NCI-H2081 (cell line): Measurements from ENCODE around the gene ADGRL1.

Source experiments
- DNase-seq, 2 experiments: peaks; one replicate each; lab custom pipeline; 2025; lab: John Stamatoyannopoulos, UW

Gene ADGRL1

GRCh38 chr19:14139944-14140343 is 66.0 kb downstream of the ADGRL1 start:
- no peak for DNase-seq

DNA sequence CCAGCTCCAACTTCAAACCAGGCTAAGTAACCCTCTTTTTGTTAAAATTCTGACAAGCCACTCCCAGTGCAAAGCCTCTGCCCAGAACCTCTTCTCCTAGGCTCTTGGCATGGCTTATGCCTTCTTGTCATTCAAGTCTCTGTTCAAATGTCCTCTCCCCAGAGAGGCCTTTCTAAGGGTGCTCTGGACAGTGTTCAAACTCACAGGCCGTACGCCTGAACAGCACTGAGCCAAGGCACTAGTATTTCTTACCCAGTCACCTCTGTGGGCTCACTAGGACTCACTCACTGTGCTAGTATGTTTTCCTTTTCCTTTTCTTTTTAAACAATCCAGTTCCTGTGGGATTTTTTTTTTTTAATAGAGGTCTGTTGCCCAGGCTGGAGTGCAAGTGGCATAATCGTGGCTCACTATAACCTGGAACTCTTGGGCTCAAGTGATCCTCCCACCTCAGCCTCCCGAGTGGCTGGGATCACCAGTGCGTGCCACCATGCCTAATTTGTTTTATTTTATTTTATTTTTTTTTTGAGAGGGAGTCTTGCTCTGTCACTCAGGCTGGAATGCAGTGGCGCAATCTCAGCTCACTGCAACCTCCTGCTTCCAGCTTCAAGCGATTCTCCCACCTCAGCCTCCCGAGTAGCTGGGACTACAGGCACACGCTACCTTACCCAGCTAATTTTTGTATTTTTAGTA is 67.2 kb downstream of the ADGRL1 start:
- no peak for DNase-seq

GRCh38 chr19:14136509-14137281 is 69.3 kb downstream of the ADGRL1 start, which contains the start of gene ASF1B:
TSS of gene ASF1B (minus strand) at chr19:14136589. CDS start at chr19:14136456, 133 bp downstream.
- peak; percentile 100 for DNase-seq

GRCh38 chr19:14135985-14136508 is 69.9 kb downstream of the ADGRL1 start:
- no peak for DNase-seq

DNA sequence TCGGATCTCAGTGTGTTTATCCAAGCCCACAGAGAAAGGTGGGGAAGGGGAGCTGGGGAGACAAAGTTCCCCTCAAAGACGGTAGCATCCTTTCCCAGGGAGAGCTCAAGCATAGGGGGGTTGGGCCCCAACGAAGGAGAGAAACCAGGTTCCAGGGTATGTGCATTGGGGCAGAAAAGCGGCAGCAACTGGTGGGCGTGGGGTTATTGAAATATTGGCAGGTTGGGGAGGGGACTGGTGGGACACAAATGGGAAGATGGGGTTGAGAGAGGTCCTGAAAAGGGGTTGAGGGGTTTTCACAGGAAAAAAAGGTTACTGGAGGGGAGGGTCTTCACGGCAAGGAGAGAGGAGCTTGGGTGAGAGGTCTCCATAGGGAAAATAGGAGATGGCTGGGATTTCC is 70.6 kb downstream of the ADGRL1 start:
- no peak for DNase-seq

GRCh38 chr19:14127929-14128509 is 78.0 kb downstream of the ADGRL1 start:
- no peak for DNase-seq

DNA sequence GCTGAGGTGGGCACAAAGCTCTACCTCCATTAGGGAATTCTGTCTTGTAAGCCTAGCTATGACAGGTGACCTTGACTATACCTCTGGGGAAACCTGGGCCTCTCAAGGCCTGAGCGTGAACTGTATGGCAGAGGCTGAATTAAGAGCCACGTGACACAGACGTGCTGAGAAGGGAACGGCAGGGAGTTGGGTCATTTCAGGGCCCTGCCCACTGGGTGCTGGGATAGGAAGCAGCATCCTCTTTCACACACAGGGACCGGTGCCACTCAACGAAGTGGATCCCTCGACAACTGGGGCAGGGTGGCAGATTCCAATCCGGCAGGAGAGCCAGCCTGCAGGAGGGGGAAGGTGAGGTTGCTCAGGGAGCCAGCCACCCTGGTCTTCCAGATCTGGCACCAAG is 78.8 kb downstream of the ADGRL1 start:
- no peak for DNase-seq

- no peak for DNase-seq
Measured at GRCh38 chr19:14122924-14123323, 83.0 kb downstream of the ADGRL1 start.

DNA sequence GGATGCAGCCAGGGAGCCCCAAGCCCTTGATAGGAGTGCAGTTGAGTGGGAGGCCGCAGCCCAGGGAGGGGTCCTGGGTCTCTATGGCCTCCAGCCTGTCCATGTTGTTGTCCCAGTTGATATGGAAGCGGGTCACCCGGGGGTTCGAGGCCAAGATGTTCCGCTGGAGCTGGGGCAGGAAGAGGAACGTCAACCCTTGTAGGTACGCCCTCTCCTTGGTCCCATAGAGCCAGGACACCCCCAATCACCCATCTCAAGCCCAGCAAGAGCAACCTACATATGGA is 85.5 kb downstream of the ADGRL1 start:
- DNase-seq = no peak

- DNase-seq = no peak
Measured at GRCh38 chr19:14119644-14120496, 86.1 kb downstream of the ADGRL1 start.

DNA sequence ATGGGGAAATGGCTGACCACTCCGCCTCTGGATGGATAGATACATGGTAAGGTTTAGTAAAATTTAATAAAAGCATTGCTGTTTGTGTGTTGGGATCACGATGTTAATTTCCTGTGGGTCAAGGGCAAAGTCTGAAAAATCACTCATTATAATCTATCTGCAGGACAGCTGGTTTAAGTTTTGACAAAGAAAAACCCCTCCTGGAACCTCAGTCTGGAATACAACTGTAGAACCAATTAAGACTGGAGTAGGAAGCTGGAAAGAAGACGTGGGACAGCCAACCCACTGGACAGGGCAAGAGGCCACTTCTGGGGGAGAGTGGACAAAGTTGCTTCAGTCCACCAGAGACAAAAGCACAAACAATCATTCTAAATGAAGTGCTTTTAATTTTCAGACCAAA is 86.8 kb downstream of the ADGRL1 start:
- DNase-seq = no peak

DNA sequence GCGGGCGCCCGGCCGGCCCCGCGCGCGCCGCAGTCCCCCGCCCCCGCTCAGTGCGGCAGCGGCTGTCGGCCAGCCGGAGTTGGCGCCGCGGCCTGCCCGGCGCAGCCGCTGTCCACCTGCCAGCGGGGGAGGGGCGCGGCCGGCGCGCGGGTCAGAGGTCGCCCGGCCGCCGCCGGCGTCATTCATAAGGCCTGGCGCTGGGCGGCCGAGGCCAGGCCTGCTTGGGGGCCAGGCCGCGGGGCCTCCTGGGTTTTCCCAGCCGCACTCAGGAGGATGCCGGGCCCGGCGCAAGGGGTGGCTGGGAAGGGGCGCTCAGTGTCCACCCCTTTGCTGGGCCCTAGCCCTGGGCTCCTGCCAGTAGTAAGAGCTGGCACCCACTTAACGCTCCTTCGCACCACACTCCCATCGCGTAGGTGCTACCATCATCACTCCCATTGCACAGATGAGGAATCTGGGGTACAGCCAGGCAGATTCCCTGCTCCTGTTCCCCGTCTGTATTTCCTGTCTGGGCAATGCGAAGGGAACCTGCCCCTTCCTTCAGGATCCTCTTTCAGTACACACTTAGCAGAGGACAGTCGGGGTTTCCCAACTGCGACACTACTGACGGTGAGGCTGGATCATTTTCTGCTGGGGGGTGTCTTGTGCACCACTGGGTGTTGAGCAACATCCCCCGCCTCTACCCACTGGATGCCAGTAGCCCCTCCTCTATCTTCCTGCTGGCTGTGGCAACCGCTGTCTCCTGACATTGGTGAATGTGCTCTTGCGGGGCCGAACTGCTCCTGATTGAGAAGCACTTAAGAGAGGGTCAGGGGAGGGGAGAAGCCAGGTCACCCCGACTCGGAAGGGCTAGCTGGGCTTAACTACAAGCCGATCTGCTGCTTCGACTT is 87.6 kb downstream of the ADGRL1 start:
- peak in 1 of 2 experiments; percentile 32 for DNase-seq

GRCh38 chr19:14117668-14118164 is 88.3 kb downstream of the ADGRL1 start, which contains the start of gene PRKACA:
TSS of gene PRKACA (minus strand) at chr19:14117762. CDS start at chr19:14117547, 215 bp downstream.
- peak; percentile 97 to 99 for DNase-seq

GRCh38 chr19:14116918-14117578 is 88.9 kb downstream of the ADGRL1 start:
- peak in 1 of 2 experiments; percentile 10 for DNase-seq

- DNase-seq = no peak
Measured at GRCh38 chr19:14116525-14116917, 89.4 kb downstream of the ADGRL1 start.

GRCh38 chr19:14115756-14116155 is 90.2 kb downstream of the ADGRL1 start:
- DNase-seq = no peak

DNA sequence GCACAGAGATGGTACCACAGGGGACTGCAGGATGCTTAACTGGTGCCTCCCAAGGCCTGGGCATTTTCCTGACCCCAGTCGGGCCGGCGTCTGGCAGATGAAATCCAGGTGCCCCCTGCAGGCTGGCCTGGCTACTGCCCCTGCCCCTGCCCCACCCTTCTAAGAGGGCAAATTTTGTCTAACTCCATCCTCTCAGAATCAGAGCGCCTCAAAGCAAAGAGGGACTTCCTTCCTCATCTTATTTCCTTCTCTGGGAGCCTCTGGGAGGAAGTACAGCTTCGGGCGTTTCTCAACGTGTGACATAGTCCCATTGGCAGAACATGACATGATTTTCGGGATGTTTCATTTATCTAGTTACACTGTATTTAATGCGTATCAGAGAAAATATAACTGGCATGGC is 91.1 kb downstream of the ADGRL1 start:
- no peak for DNase-seq

DNA sequence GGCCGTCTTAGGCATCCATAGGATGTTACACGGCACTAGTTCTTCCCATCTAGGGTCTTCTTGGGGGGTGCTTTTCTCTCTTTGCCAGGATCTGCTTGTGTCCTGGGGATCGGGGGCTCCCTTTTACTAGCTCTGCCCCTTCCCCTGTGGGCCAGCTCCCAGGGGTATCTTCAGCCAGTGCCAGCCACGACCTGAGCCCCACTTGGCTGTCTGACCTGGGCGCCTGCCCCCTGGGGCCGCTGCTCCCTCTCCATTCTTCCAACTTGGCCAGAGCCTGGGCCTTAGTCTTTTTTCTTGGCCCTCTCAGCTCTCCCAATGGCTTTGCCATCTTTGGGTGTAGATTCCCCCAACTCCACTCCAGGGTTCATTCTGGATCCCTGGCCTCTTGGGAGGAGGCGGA is 91.5 kb downstream of the ADGRL1 start:
- DNase-seq = no peak

DNA sequence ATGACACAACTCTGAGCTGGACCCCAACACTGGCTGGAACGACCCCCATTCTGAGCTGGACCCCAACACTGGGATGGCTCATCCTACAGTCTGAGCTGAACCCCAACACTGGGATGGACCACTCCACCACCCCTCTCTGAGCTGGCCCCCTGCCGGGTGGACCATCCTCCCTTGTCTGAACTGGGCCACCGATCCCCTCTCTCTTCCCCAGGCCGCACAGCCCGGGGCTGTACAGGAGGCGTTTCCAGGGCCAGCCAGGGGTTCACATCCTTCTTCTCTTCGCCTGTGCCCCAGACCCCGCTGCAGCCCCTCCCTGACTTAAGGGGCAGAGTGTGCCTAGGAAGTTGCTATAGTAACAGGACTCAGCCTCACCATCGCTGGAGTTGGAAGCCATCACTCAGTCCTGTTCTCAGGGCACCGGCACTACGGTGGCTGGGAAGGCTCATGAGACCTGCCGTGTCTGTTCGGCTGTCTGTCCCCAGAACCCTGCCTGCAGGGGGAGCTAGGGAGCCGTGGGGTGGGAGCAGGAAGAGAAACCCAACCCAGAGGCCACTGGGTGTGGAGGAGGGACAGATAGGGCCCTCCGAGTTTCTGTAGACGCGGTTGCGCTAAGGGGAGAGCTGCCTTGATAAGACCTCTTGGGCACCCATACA is 92.1 kb downstream of the ADGRL1 start:
- no peak for DNase-seq
